Neutrophil (primary cell): Measurements from ENCODE around the gene GSTO1.

Source experiments
- H3K27ac ChIP-seq: fragments of 200-600 bp; sonication (generic); 2 replicates; pipeline ENCODE4 v1.5.1; 2016; ENCODE audit warnings: mild to moderate bottlenecking, moderate library complexity
- H3K27me3 ChIP-seq: fragments of 200-600 bp; sonication (generic); 2 replicates; pipeline ENCODE4 v1.6.0; 2016; ENCODE audit warnings: mild to moderate bottlenecking
- H3K36me3 ChIP-seq: fragments of 200-600 bp; sonication (generic); 2 replicates; pipeline ENCODE4 v1.5.1; 2017
- H3K4me1 ChIP-seq, 2 experiments: fragments of 200-600 bp in 1 of 2; sonication (generic) in 1 of 2; 1 replicate in 1 of 2; 2 replicates in 1 of 2; pipeline versions ENCODE4 v1.5.1 to v1.6.1; 2013 to 2016; ENCODE audit warnings: low read depth in 1 of 2, low read length in 1 of 2, mild to moderate bottlenecking in 1 of 2, moderate library complexity in 1 of 2; ENCODE audit not compliant: control insufficient read depth in 1 of 2, insufficient read depth in 1 of 2
- H3K4me3 ChIP-seq, 2 experiments: fragments of 200-600 bp in 1 of 2; sonication (generic) in 1 of 2; 1 replicate in 1 of 2; 2 replicates in 1 of 2; pipeline ENCODE4 v1.5.1; 2013 to 2016; ENCODE audit warnings: low read depth in 1 of 2, low read length in 1 of 2, mild to moderate bottlenecking in 1 of 2, moderate library complexity in 1 of 2
- H3K9me3 ChIP-seq: fragments of 200-600 bp; sonication (generic); 2 replicates; pipeline ENCODE4 v1.5.1; 2016
- CTCF ChIP-seq: fragments of 200-600 bp; sonication (generic); IDR thresholded peaks from 2 replicates; pipeline ENCODE4 v1.5.1; 2016; ENCODE audit warnings: antibody characterized with exemption

The GSTO1 gene

GRCh38 chr10:104251443-104251842 lies 3.2 kb upstream of the GSTO1 start:
- H3K27ac ChIP-seq, result no peak overlapping the region
- H3K36me3 ChIP-seq, result no peaks in the 10 kb centered on the region
- no peak for TF ChIP-seq CTCF
- peaks cover 38 to 41% of the 10 kb centered on the region in 2 experiments for H3K4me1 ChIP-seq
- no peaks in the 10 kb centered on the region for H3K9me3 ChIP-seq
- no peak overlapping the region for H3K4me3 ChIP-seq
- no peaks in the 10 kb centered on the region for H3K27me3 ChIP-seq

GRCh38 chr10:104252368-104252767 lies 2.3 kb upstream of the GSTO1 start:
- no peak overlapping the region for H3K27ac ChIP-seq
- H3K4me1 ChIP-seq, result peaks cover 36 to 41% of the 10 kb centered on the region in 2 experiments
- no peaks in the 10 kb centered on the region for H3K27me3 ChIP-seq

GRCh38 chr10:104253106-104253505 lies 1.6 kb upstream of the GSTO1 start:
- H3K27ac ChIP-seq, result no peak overlapping the region
- peaks cover 34 to 47% of the 10 kb centered on the region in 2 experiments for H3K4me1 ChIP-seq
- H3K36me3 ChIP-seq, result no peaks in the 10 kb centered on the region
- H3K27me3 ChIP-seq, result no peaks in the 10 kb centered on the region
- no peak for TF ChIP-seq CTCF
- H3K4me3 ChIP-seq, result no peak overlapping the region
- H3K9me3 ChIP-seq, result no peaks in the 10 kb centered on the region

More at GRCh38 chr10:104252368-104252767, 2.3 kb upstream of the GSTO1 start:
- H3K9me3 ChIP-seq, result no peaks in the 10 kb centered on the region
- TF ChIP-seq CTCF, result no peak
- H3K36me3 ChIP-seq, result no peaks in the 10 kb centered on the region
- H3K4me3 ChIP-seq, result no peak overlapping the region

- Histone ChIP-seq H3K36me3 (no peaks in the 10 kb centered on the region), H3K4me3 (peak overlapping the region; percentile 77 to 88), H3K27ac (peak overlapping the region; percentile 86), H3K27me3 (no peaks in the 10 kb centered on the region), H3K9me3 (no peaks in the 10 kb centered on the region), H3K4me1 (peaks cover 39 to 54% of the 10 kb centered on the region in 2 experiments)
- TF ChIP-seq CTCF, result no peak
These were observed 884 bp upstream of the GSTO1 start for GRCh38 chr10:104253606-104254410.

GRCh38 chr10:104255311-104255981 lies 754 bp downstream of the GSTO1 start:
- Histone ChIP-seq H3K27me3 (no peaks in the 10 kb centered on the region), H3K4me1 (peaks cover 54 to 69% of the 10 kb centered on the region in 2 experiments), H3K9me3 (no peaks in the 10 kb centered on the region), H3K4me3 (peak overlapping the region; percentile 77 to 88), H3K27ac (peak overlapping the region; percentile 86), H3K36me3 (peaks cover 10% of the 10 kb centered on the region)
- TF ChIP-seq CTCF, result no peak
